LoVo (cell line): ENCODE measurements around the gene AKAP10.
"Not testable (repeated sequence)": the region's sequence is repeated elsewhere in the genome, so short reads cannot be mapped to it uniquely, and the experiment has no call there.

Source experiments
- DNase-seq: peaks from one replicate; pipeline ENCODE4 v3.0.0-alpha.2; 2016; ENCODE audit warnings: low spot score

AKAP10 gene

DNA sequence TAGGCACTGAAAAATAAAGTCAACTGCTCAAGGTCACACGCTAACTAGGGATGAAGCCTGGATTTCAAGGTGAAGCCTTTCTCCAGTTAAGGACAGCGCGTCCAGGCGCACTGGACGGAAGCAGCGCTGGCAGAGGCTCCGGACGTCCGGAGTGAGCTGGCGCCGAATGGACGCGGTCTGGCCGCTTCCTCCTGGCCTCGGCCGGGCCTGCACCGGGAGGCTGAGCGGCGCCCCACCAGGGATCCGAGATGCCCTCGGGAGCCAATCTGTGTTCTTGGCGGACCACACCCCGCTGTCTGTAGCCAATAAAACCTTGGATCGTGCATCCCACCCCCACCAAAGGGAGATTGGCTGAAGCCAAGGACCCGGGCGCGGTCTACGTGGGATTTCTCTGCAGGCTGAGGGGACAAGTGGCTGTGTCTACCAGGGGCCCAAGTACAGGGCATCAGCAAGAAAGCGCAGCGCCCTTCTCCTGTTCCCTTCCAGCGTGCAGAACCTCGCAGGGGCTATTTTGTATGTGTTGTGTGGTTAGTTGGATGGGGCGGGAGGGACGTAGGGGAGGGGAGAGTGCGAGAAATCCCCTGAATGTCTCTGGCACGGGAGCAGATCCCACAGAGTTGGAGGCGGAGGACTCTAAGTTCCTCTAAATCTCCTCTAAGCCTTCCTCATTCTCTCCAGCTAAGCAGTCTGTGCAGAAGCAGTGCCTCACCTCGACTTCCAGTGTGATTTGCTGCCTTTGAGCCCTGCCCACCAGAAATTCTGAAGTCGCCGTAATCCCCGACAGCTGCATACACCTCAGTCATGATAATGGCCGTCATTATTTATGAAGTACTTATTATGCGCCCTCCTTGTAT lies 2.5 kb upstream of the AKAP10 start:
- DNase-seq = no peak

DNA sequence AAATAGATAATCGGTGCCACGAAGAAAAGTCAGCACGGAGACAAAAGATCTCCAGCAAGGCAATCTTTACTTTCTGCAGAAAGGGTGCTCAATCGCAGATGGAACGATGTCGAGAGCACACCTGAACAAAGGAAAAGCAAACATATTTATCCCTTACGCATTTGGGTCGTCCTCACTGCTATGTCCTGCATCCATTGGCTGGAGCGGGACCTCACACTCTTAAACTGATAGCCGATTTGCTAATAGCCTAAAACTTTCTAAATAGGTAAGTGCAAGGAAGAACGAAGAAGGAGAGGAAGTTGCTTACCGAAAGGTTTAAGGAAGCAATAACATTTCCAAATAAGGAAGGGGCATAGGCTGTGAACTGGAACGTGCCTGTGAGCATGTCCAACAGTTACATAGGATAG lies 1.2 kb upstream of the AKAP10 start:
- no peak for DNase-seq

DNA sequence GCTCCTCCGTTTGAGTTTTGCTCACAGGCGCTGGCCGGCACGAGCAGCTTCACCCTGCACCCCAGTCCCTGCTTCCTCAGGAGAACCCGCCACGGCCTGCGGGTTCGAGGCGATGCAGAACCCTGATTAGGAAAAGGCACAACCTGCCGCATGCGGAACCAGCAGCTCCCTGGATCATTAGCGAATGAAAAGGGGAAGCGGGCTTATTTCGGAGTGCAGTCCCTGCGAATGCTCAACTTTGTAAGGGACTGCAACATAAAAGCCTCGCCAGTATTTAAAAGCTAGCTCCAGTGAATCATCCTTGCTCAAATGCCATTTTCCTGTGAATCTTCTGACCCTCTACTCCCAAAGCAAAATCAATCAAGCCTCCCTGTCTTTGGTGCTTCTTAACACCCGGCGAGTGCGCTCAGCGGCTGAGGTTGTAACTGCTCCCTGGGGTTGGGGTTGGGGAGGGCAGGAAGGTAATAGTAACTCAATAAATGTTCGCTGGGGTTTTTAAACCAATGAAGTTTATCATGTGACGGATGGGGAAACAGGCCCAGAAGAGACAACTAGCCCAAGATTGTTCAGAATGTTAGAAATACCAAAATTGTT lies 678 bp upstream of the AKAP10 start:
- DNase-seq = no peak

DNA sequence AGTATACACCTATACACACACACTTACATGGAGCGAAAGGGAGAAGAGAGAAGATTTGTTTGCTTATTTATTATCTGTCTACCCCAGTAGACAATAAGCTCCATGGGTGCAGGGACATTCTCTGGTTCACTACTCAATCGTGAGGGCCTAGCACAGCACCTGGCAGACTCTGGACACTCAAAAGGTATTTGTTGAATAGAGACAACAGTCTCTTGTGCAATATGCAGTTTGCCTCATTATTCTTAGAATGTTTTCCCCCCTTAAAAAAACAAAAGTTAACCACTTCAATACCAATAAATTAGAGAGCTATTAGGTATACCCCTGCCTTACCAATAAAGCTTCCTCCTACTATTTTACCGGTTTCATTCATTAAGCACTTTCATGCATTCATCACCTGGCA lies 2.0 kb downstream of the AKAP10 start:
- no peak for DNase-seq

GRCh38 chr17:19973156-19973555 lies 4.5 kb downstream of the AKAP10 start:
- DNase-seq = no peak

DNA sequence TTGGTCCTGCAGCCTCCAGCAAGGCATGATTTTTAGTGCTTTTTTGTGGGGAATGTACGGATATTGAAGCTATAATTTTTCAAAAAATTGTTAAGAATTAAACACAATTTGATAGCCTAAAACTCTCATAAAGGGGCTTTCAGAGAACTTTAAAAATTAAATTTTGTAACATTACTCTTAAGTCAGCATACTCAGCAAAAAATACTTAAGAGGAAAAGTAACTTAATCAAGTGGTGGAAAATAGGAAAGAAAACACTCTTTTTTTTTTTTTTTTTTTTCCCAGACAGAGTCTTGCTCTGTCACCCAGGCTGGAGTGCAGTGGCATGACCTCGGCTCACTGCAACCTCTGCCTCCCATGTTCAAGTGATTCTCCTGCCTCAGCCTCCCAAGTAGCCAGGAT lies 14.7 kb downstream of the AKAP10 start:
- not testable (repeated sequence) for DNase-seq

DNA sequence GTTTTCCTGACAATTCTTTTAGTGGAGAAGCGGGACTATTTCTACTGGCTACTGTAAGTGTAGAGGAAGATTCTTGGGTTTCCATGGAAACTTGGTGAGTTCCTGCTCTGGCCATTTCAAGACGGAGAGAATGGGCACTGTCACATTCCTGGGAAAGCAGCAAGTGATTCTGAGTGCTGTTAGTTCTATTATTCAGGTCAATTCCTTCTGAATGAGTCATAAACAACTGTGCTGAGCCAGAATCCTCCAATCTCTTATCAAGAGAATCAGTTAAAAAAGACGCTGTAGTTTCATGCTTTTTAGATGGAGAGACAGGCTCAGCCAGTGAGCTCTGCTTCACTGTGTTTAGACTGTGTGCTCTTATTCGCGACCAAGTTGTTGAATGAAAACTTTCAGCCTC lies 19.6 kb downstream of the AKAP10 start:
- peak; percentile 48 for DNase-seq

GRCh38 chr17:19955099-19955498 lies 22.5 kb downstream of the AKAP10 start:
- DNase-seq = no peak

- not testable (repeated sequence) for DNase-seq
These were observed 26.2 kb downstream of the AKAP10 start for GRCh38 chr17:19951411-19951810.

- DNase-seq = not testable (repeated sequence)
These were observed 26.9 kb downstream of the AKAP10 start for GRCh38 chr17:19950624-19951195.

- DNase-seq = no peak
These were observed 29.3 kb downstream of the AKAP10 start for GRCh38 chr17:19948116-19948943.

GRCh38 chr17:19946921-19947320 lies 30.7 kb downstream of the AKAP10 start:
- DNase-seq = no peak

GRCh38 chr17:19945009-19945626 lies 32.5 kb downstream of the AKAP10 start:
- DNase-seq = no peak

- no peak for DNase-seq
These were observed 34.0 kb downstream of the AKAP10 start for GRCh38 chr17:19943599-19943998.

GRCh38 chr17:19943026-19943425 lies 34.6 kb downstream of the AKAP10 start:
- no peak for DNase-seq

- peak; percentile 7 for DNase-seq
These were observed 36.7 kb downstream of the AKAP10 start for GRCh38 chr17:19940722-19941464.

DNA sequence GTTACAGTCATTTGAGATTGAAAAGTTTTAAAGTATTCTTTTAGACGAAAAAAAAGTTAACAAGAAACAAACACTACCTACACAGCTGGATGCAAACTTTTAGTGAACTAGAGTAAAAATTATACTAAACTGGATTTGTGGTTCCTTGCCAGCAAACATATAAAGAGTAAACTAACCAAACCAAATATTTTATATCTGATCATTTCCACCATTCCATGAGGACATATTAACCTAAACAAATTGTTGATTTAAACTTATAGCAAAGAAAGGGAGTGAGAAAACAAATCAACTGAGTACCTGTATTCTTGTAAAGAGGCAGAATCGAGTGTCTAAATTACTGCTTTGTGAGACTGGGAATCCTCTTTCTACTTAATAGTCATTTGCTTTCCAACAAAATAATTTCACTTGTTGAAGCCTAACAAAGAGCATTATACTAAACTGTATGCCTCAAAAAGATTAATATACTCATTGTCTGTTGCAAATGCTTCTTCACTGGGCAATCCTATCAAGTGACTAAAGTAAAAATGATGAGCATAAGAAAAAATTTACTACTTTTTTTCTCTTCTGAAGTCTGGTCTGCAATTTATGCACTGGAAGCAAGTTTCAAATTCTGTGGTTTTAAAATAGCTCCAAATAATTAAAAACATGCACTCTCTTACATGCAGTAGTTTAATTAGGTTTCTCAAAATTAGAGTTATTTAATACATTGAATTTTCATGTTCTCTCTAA lies 37.5 kb downstream of the AKAP10 start:
- DNase-seq = no peak

- DNase-seq = no peak
These were observed 38.9 kb downstream of the AKAP10 start for GRCh38 chr17:19938736-19939135.

- no peak for DNase-seq
These were observed 40.1 kb downstream of the AKAP10 start for GRCh38 chr17:19937522-19937921.

DNA sequence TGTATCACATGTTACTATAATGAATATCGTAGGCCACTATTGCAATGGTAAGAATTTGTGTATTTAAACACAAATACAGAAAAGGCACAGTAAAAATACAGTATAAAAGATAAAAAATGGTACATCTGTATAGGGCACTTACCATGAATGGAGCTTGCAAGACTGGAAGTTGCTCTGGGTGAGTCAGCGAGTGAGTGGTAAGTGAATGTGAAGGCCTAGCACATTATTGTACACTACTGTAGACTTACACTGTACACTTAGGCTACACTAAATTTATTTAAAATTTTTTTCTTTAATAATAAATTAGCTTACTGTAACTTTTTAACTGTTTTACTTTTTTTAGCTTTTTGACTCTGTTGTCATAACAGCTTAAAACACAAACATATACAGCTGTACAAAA lies 42.5 kb downstream of the AKAP10 start:
- DNase-seq = no peak

DNA sequence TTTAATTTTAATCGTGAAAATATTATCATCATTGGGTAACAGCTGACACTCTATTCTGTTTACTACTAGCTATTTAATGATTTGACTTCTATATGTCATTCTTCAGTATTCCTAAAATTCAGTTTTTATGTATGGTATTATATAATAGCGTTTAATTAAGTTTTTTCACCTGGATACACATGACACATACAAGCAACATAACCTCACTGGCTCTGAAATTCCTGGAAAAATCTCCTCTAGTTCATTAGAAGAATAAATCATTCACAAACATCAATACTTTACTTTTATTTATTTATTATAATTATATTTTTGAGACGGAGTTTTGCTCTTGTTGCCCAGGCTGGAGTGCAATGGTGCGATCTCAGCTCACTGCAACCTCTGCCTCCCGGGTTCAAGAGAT lies 44.0 kb downstream of the AKAP10 start:
- DNase-seq = no peak
